DMS79 (cell line): ENCODE results near the gene SOX4.

Experiments used
- DNase-seq: peaks from one replicate; lab custom pipeline; 2025; lab: John Stamatoyannopoulos, UW

The SOX4 gene

DNA sequence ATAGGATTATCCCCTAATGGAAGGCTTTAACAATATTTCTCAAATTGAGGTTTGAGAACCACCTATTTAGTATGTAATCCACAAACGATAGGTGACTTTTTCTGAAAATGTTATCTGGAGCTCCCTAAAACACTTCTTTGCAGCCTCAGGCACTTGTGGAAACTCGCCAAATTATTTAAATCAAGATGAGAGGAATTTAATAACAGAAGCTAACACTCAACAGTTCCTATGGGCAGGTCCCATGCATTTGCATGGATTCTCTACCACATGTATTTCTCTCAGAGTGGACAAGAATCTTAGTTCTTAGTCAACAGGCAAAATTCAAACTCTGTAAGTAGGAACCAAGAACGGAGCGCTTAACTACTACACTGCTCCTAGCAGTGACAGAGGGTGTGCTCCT lies 20.7 kb downstream of the SOX4 start:
- no peak for DNase-seq

GRCh38 chr6:21615504-21615903 lies 22.0 kb downstream of the SOX4 start:
- DNase-seq, result no peak

DNA sequence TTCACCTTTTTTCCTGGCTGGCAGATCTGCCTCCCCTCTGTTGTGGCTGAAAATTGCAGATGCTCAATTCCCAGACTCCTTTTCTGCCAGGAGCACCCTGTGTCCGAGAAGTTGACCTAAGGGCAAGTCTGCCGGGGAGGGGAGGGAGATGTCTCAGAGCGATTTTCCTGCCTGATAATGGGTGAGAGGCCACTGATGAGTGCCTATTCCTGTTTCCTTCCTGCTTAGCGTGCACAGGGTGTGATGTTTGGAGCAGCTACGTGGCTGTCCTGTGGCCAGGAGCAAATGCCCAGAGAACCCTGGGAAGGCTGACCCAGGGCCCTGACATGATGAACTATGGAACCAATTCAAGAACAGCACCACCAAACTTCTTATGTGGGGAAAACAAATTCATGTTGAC lies 22.5 kb downstream of the SOX4 start:
- DNase-seq, result no peak

GRCh38 chr6:21625642-21626041 lies 32.1 kb downstream of the SOX4 start:
- DNase-seq, result no peak

GRCh38 chr6:21626756-21627155 lies 33.2 kb downstream of the SOX4 start:
- no peak for DNase-seq

DNA sequence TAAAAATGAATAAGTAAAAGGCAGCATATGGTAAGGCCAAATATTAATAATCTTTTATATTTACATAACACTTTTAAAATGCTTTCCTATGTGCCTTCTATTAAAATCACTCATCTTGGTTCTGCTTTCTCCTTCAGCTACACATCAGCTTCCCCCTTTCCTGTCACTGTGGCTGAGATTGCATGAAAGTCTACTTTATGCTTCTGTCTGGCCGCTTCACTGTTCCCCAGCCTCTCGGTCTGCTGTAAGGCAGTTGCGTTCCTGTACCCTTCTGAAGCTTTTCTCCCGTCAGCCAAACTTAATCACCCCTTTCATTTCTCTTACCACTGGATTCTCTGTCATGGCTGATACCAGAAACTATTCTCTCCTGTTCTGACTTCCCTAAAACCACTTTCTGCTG lies 34.6 kb downstream of the SOX4 start:
- DNase-seq, result no peak

DNA sequence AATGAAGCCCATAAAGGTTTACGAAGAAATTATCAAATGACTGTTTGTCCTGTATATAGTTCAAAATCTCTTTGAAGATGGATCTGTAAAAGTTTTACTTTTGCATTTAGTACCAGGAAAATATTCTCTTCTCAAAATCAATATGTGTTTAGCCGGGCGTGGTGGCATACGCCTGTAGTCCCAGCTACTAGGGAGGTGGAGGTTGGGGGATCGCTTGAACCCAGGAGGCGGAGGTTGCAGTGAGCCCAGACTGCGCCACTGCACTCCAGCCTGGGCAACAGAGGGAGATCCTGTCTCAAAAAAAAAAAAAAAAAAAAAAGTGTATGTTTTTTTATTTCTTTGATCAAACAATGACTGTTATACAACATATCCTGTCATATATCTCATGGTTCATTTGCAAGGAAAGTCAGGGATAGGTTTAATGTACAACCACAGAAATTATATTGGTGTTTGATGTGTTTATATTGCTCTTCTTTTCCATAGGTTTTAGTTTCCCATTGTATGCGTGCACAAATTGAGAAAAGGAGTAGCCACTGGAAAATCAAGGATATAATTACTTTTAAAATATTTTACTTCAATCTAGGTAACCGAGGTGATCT lies 40.1 kb downstream of the SOX4 start:
- DNase-seq, result no peak

DNA sequence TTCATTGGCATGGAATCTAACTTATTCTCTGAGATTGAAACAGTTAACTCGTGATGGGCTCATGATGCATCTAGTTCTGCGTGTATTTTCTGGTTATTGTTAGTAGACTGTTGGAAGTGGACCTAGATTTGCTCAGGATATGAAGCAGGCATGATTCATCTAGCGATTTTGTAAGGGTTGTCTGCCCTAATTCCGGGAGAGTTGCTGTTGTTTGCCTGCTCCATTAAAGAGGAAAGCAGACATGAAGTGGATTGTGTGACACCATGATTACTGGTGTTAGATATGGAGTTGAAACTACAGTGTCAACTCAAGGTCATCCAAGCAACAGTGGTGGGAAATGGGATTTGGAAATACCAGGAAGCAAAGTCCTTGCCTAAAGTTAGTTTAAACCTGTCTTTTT lies 41.0 kb downstream of the SOX4 start:
- no peak for DNase-seq

DNA sequence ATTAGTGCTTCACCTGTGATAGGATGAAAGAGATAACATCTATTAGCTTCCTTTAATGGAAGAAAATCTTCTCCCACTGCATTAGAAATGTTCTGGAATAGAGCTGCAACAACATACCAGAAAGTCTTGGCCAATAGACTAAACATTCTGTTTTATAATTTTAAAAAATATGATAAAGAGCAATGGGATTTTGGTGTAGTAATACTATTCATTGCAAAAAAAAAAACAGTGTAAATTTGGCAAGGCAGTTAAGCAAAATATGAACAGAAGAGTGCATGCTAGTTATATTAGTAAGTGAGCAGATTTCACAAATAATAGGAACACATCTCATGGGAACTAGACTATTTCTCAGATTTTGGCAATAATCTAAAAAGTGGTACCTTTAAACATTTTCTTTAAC lies 43.3 kb downstream of the SOX4 start:
- DNase-seq, result no peak

- DNase-seq, result no peak
These were observed 45.8 kb downstream of the SOX4 start for GRCh38 chr6:21639316-21639715.
